Neuronal stem cell (in vitro differentiated cells): ENCODE data around the gene GAK.
A peak's percentile ranks its signal among the peaks of the same experiment; 100 is the strongest.

Experiments used
- DNase-seq: peaks from one replicate; pipeline ENCODE4 v3.0.0-alpha.2; 2013; ENCODE audit warnings: low spot score
- H2AFZ ChIP-seq: one replicate; pipeline ENCODE4 v1.6.1; 2013; ENCODE audit warnings: mild to moderate bottlenecking, low read length, inconsistent platforms
- H2AK5ac ChIP-seq: 2 replicates; pipeline ENCODE4 v1.6.1; 2013; ENCODE audit warnings: low read depth, mild to moderate bottlenecking, inconsistent platforms, low read length, moderate library complexity, mixed read lengths
- H2BK120ac ChIP-seq: 2 replicates; pipeline ENCODE4 v1.6.1; 2013; ENCODE audit warnings: low read depth, mild to moderate bottlenecking, inconsistent platforms, low read length, moderate library complexity, mixed read lengths
- H2BK12ac ChIP-seq: one replicate; pipeline ENCODE4 v1.6.1; 2013; ENCODE audit warnings: low read length, inconsistent platforms
- H2BK15ac ChIP-seq: 2 replicates; pipeline ENCODE4 v1.6.1; 2013; ENCODE audit warnings: mild to moderate bottlenecking, low read length, inconsistent platforms, mixed read lengths
- H2BK5ac ChIP-seq: one replicate; pipeline ENCODE4 v1.6.1; 2013; ENCODE audit warnings: inconsistent platforms, mild to moderate bottlenecking, low read length, moderate library complexity
- H3K14ac ChIP-seq: one replicate; pipeline ENCODE4 v1.6.1; 2013; ENCODE audit warnings: low read length, inconsistent platforms
- H3K18ac ChIP-seq: 2 replicates; pipeline ENCODE4 v1.6.1; 2013; ENCODE audit warnings: low read length, inconsistent platforms
- H3K23ac ChIP-seq: 2 replicates; pipeline ENCODE4 v1.6.1; 2013; ENCODE audit warnings: low read depth, mild to moderate bottlenecking, mixed read lengths, low read length, inconsistent platforms; ENCODE audit not compliant: poor library complexity
- H3K27ac ChIP-seq: replicated peaks from 3 replicates; pipeline ENCODE4 v1.5.1; 2013; ENCODE audit warnings: low read length, inconsistent platforms
- H3K27me3 ChIP-seq, 3 experiments: 2 replicates each; pipeline ENCODE4 v1.6.1; 2013; ENCODE audit warnings: low read length in 3 of 3, mild to moderate bottlenecking in 2 of 3, inconsistent platforms in 1 of 3, low read depth in 1 of 3, mixed read lengths in 1 of 3, moderate library complexity in 1 of 3; ENCODE audit not compliant: control insufficient read depth in 3 of 3, insufficient read depth in 3 of 3
- H3K36me3 ChIP-seq, 2 donors: replicated peaks in 1 of 2; 2 replicates each; pipeline ENCODE4 v1.6.1; 2013; ENCODE audit warnings: low read length in 2 of 2; ENCODE audit not compliant: control insufficient read depth in 2 of 2, insufficient read depth in 2 of 2
- H3K4ac ChIP-seq: 2 replicates; pipeline ENCODE4 v1.6.1; 2013; ENCODE audit warnings: inconsistent platforms, mild to moderate bottlenecking, low read length, moderate library complexity
- H3K4me1 ChIP-seq, 2 donors: 1 replicate in 1 of 2; 2 replicates in 1 of 2; pipeline ENCODE4 v1.6.1; 2013; ENCODE audit warnings: low read length in 2 of 2, low read depth in 1 of 2; ENCODE audit not compliant: control insufficient read depth in 2 of 2, insufficient read depth in 1 of 2
- H3K4me2 ChIP-seq: one replicate; pipeline ENCODE4 v1.6.1; 2013; ENCODE audit warnings: mild to moderate bottlenecking, low read length, inconsistent platforms; ENCODE audit not compliant: insufficient read depth, poor library complexity, severe bottlenecking
- H3K4me3 ChIP-seq, 2 donors: 2 replicates each; pipeline ENCODE4 v1.5.1; 2013; ENCODE audit warnings: low read length in 2 of 2, mild to moderate bottlenecking in 2 of 2, inconsistent platforms in 1 of 2, moderate library complexity in 1 of 2
- H3K79me1 ChIP-seq: one replicate; pipeline ENCODE4 v1.6.1; 2013; ENCODE audit warnings: low read depth, mild to moderate bottlenecking, inconsistent platforms, low read length, moderate library complexity
- H3K9ac ChIP-seq: one replicate; pipeline ENCODE4 v1.6.1; 2013; ENCODE audit warnings: mild to moderate bottlenecking, low read depth, low read length, inconsistent platforms; ENCODE audit not compliant: poor library complexity
- H3K9me3 ChIP-seq, 2 donors: replicated peaks in 1 of 2; 2 replicates each; pipeline versions ENCODE3 to v1.6.1; 2013; ENCODE audit warnings: low read length in 2 of 2, mild to moderate bottlenecking in 2 of 2, inconsistent platforms in 1 of 2, low read depth in 1 of 2, mixed read lengths in 1 of 2, moderate library complexity in 1 of 2; ENCODE audit not compliant: control insufficient read depth in 2 of 2, insufficient read depth in 1 of 2
- H4K8ac ChIP-seq: one replicate; pipeline ENCODE4 v1.6.1; 2013; ENCODE audit warnings: low read depth, mild to moderate bottlenecking, inconsistent platforms, low read length, moderate library complexity
- H4K91ac ChIP-seq: one replicate; pipeline ENCODE4 v1.6.1; 2013; ENCODE audit warnings: low read length, low read depth, mild to moderate bottlenecking, inconsistent platforms; ENCODE audit not compliant: poor library complexity
- WGBS, 2 donors: extraction: QIAGEN DNeasy Blood & Tissue Kit; methylation state at CpG; one replicate each; pipeline ENCODE4 v1.1.7; 2013; ENCODE audit warnings: missing lambda C conversion rate in 2 of 2, mixed read lengths in 1 of 2; ENCODE audit not compliant: insufficient read length in 2 of 2, insufficient replicate concordance in 1 of 2; ENCODE audit errors: extremely low coverage in 2 of 2; 5-methylcytosine and 5-hydroxymethylcytosine counted together

Gene GAK

DNA sequence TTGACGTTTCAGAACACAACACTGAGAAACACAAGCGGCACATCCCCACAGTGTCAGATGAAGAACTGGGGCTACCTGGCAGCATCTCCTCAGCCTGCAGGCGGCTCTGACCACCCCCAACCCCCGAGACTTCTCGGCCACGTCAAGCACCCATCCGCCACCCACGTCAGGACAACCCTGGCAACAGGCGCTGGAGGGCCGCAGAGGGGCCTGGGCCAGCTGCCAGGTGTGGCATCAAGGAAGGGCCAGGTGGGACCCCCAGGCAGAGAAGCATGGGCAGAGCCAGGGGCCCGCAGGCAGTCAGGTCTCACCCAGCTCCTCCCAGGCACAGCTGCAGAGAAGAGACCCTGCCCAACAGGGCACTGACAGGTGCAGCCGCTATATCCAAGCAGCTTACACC, 22.3 kb downstream of the GAK start:
- no peak overlapping the region for H3K9ac ChIP-seq
- no peak overlapping the region for H2AK5ac ChIP-seq
- no peak overlapping the region for H3K4ac ChIP-seq
- no peak overlapping the region for H2BK120ac ChIP-seq
- WGBS, 2 donors, result no CpG with 5 or more reads among the region's 12 CpGs
- H3K27me3 ChIP-seq, result no peaks in the 10 kb centered on the region
- H3K27ac ChIP-seq, result no peak overlapping the region
- peaks cover 21% of the 10 kb centered on the region for H3K79me1 ChIP-seq
- H3K23ac ChIP-seq, result no peak overlapping the region
- H3K4me1 ChIP-seq, result no peaks in the 10 kb centered on the region
- H4K8ac ChIP-seq, result no peak overlapping the region
- no peak overlapping the region for H2BK15ac ChIP-seq
- no peak overlapping the region for H3K18ac ChIP-seq
- no peak for DNase-seq
- no peak overlapping the region for H3K14ac ChIP-seq
- H2AFZ ChIP-seq, result no peak overlapping the region
- H3K4me3 ChIP-seq, result no peak overlapping the region
- H3K9me3 ChIP-seq, result peaks cover 0 to 8% of the 10 kb centered on the region in 2 donors
- no peak overlapping the region for H3K4me2 ChIP-seq
- H2BK12ac ChIP-seq, result no peak overlapping the region
- peaks cover 3 to 34% of the 10 kb centered on the region in 2 donors for H3K36me3 ChIP-seq
- no peak overlapping the region for H4K91ac ChIP-seq
- H2BK5ac ChIP-seq, result peak overlapping the region; percentile 53

- no peak overlapping the region for H2AFZ ChIP-seq
- H3K4me3 ChIP-seq, result no peak overlapping the region
- H4K91ac ChIP-seq, result no peak overlapping the region
- no peak overlapping the region for H3K14ac ChIP-seq
- no peak overlapping the region for H3K4me2 ChIP-seq
- H3K79me1 ChIP-seq, result peaks cover 17% of the 10 kb centered on the region
- H3K4ac ChIP-seq, result peak overlapping the region; percentile 76
- peak overlapping the region; percentile 12 for H3K23ac ChIP-seq
- WGBS, 2 donors, result no CpG with 5 or more reads among the region's 26 CpGs
- no peaks in the 10 kb centered on the region for H3K27me3 ChIP-seq
- no peak overlapping the region for H4K8ac ChIP-seq
- H3K9me3 ChIP-seq, result peaks cover 0 to 8% of the 10 kb centered on the region in 2 donors
- H2BK120ac ChIP-seq, result no peak overlapping the region
- H3K36me3 ChIP-seq, result peaks cover 5 to 34% of the 10 kb centered on the region in 2 donors
- no peak overlapping the region for H2BK12ac ChIP-seq
- H3K18ac ChIP-seq, result no peak overlapping the region
- no peak overlapping the region for H3K9ac ChIP-seq
- no peak overlapping the region for H2AK5ac ChIP-seq
- H3K4me1 ChIP-seq, result no peaks in the 10 kb centered on the region
- H2BK15ac ChIP-seq, result no peak overlapping the region
- no peak for DNase-seq
- H3K27ac ChIP-seq, result no peak overlapping the region
- no peak overlapping the region for H2BK5ac ChIP-seq
Observed at GRCh38 chr4:909131-909571, 23.0 kb downstream of the GAK start.

GRCh38 chr4:907691-908425, 24.3 kb downstream of the GAK start:
- Histone ChIP-seq H2AFZ (no peak overlapping the region), H4K91ac (no peak overlapping the region), H3K14ac (peak overlapping the region; percentile 6), H3K27ac (no peak overlapping the region), H2BK5ac (no peak overlapping the region), H3K4ac (no peak overlapping the region), H3K4me1 (no peaks in the 10 kb centered on the region), H3K18ac (no peak overlapping the region), H3K79me1 (peaks cover 15% of the 10 kb centered on the region), H3K4me2 (no peak overlapping the region), H2BK12ac (no peak overlapping the region), H3K9ac (no peak overlapping the region), H2BK120ac (no peak overlapping the region), H3K4me3 (no peak overlapping the region), H2AK5ac (no peak overlapping the region), H2BK15ac (no peak overlapping the region), H4K8ac (no peak overlapping the region), H3K36me3 (peaks cover 5 to 45% of the 10 kb centered on the region in 2 donors), H3K27me3 (no peaks in the 10 kb centered on the region), H3K9me3 (peaks cover 0 to 8% of the 10 kb centered on the region in 2 donors), H3K23ac (no peak overlapping the region)
- DNase-seq, result no peak
- no CpG with 5 or more reads among the region's 35 CpGs for WGBS, 2 donors

GRCh38 chr4:907103-907400, 25.1 kb downstream of the GAK start:
- Histone ChIP-seq H3K18ac (no peak overlapping the region), H3K79me1 (peaks cover 15% of the 10 kb centered on the region), H3K23ac (no peak overlapping the region), H3K9ac (no peak overlapping the region), H3K14ac (no peak overlapping the region), H2BK120ac (no peak overlapping the region), H3K9me3 (peaks cover 0 to 8% of the 10 kb centered on the region in 2 donors), H3K4me3 (no peak overlapping the region), H2AK5ac (no peak overlapping the region), H2BK15ac (no peak overlapping the region), H2BK12ac (no peak overlapping the region), H3K36me3 (peaks cover 3 to 39% of the 10 kb centered on the region in 2 donors), H3K4me2 (no peak overlapping the region), H4K8ac (no peak overlapping the region), H3K27ac (no peak overlapping the region), H3K4me1 (no peaks in the 10 kb centered on the region), H2BK5ac (no peak overlapping the region), H3K4ac (no peak overlapping the region), H3K27me3 (no peaks in the 10 kb centered on the region), H2AFZ (no peak overlapping the region), H4K91ac (no peak overlapping the region)
- no CpG with 5 or more reads among the region's 7 CpGs for WGBS, 2 donors
- DNase-seq, result no peak
